A204.1 (cell line): ENCODE measurements around the gene AKAP7.

Source experiments
- FAIRE-seq: peaks from 2 replicates; lab custom pipeline; 2012; peaks lifted over from hg19 to GRCh38; lab: Jason Lieb, UNC

Gene AKAP7

GRCh38 chr6:131134220-131134979 lies 867 bp upstream of the AKAP7 start:
- no peak for FAIRE-seq

- no peak for FAIRE-seq
Measured at GRCh38 chr6:131134980-131135243, 355 bp upstream of the AKAP7 start.

- peak; percentile 3 for FAIRE-seq
Measured at GRCh38 chr6:131136021-131136786, 937 bp downstream of the AKAP7 start.

GRCh38 chr6:131139599-131139998 lies 4.3 kb downstream of the AKAP7 start:
- FAIRE-seq: no peak

GRCh38 chr6:131143319-131143718 lies 8.1 kb downstream of the AKAP7 start:
- no peak for FAIRE-seq

DNA sequence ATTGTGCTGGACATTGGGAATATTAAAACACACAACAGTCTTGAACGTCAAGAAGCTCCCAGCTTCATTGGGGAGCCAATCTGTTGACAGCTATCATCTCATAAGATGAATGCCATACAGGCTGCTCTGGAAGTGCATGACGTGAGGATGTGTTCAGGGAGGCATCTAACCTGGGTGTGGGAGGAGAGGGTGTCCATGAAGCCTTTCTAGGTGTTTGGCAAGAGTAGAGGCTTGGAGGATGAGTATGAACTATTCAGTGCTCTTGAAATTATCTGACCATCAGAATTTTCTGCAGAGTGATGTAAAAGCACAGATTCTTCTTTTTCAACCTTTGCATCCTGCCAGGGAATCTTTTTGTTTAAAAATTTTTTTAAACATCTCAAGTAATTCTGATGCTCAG lies 11.6 kb downstream of the AKAP7 start:
- no peak for FAIRE-seq

DNA sequence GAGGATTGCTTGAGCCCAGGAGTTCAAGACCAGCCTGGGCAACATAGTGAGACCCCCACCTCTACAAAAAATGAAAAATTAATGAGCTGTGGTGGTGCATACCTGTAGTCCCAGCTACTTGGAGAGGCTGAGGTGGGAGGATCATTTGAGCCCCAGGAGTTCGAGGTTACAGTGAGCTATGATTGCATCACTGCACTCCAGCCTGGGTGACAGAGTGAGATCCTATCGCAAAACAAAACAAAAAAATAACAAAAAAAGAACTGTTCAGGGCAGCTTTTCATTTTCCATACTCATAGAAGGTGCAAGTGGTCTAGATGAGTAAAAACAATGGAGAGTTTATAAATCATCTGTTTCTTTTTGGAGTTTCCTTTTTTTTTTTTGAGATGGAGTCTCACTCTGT lies 21.1 kb downstream of the AKAP7 start:
- FAIRE-seq: no peak

- no peak for FAIRE-seq
Measured at GRCh38 chr6:131159578-131159977, 24.3 kb downstream of the AKAP7 start.

- FAIRE-seq: no peak
Measured at GRCh38 chr6:131160254-131160758, 25.0 kb downstream of the AKAP7 start.

- FAIRE-seq: no peak
Measured at GRCh38 chr6:131161987-131162386, 26.7 kb downstream of the AKAP7 start.

GRCh38 chr6:131163886-131164285 lies 28.6 kb downstream of the AKAP7 start:
- FAIRE-seq: no peak

- no peak for FAIRE-seq
Measured at GRCh38 chr6:131164506-131164905, 29.2 kb downstream of the AKAP7 start.

DNA sequence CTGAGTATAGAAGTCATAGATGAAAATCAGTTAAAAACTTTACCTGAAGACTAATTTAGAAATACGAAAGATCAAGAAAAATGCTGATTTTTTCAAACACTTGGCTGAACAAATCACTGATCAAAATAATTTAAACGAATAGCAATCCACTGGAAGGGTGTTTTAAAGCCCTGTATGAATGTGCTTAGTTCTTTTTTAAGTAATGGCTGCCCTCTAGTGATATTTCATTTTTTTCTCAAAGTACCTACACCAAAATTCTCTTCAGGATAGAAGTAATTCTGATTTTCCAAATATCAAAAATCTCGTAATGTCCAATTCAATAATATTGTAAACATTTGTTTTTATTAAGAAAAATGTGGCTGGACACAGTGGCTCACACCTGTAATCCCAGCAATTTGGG lies 32.5 kb downstream of the AKAP7 start:
- peak; percentile 96 for FAIRE-seq

DNA sequence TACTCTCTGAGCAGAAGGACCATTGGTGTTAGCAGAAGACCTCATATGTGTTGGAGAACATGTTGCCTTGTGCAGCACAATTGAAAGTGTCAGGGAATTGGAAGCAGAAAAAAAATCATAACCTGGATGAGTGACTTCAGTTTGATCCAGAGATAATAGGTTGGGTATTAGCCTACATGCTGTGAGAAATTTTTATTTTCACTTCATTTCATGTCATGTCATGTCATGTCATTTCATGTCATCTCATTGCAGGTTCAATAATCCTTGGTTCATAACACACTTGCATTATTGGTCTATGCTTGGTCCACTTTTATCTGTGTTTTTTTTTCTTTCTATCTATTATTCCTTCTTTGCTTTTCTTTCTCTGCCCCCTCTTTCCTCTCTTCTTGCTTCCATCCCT lies 34.3 kb downstream of the AKAP7 start:
- no peak for FAIRE-seq

DNA sequence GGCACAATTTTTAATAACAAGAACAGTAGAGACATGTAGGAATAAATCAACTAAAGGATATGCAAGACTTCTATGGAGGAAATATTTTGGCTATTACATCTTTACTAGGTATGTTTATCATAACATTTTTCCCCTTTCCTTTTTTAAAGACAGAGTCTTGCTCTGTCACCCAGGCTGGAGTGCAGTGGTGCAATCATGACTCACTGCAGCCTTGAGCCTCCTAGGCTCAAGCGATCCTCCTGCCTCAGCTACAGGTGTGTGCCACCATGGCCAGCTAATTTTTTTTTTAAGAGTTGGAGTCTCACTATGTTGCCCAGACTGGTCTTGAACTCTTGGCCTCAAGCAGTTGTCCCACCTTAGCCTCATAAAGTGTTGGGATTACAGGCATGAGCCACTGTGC lies 37.0 kb downstream of the AKAP7 start:
- FAIRE-seq: no peak

DNA sequence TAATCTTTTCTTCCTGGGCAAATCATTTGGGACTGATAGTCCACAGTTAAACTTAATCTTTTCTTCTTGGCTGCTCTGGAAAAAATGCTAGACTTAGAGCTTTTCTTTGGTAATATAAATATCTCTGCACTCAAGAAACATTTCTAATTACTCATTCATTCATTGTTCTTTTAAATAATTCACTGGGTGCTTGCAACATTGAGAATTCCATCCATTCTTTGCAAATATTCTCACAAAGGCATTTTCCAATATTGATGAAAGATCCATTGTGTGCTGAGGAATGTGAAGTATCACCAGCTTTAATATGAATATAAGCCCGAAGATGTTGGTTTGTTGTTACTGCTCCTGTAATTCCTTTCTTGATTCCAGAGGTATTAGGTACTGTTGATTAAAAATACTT lies 38.4 kb downstream of the AKAP7 start:
- no peak for FAIRE-seq

- no peak for FAIRE-seq
Measured at GRCh38 chr6:131175564-131175963, 40.3 kb downstream of the AKAP7 start.

DNA sequence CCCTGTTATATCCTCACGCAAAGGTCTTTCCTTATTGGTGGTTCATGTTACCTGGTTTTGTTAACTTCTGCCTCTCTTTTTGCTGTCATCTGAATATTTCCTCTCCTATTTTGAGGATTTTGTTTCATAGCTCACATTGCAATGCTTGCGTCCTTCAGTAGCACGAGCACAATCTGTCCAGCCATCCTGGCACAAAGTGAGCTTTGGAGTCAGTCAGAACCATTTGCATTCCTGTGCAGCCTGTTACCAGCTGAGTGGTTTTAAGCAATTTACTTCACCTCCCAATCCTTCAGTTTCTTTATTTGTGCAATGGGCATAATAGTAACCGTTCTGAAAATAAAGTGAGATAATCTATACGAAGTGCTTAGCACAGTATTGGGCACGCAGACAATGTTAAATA lies 42.7 kb downstream of the AKAP7 start:
- FAIRE-seq: no peak

DNA sequence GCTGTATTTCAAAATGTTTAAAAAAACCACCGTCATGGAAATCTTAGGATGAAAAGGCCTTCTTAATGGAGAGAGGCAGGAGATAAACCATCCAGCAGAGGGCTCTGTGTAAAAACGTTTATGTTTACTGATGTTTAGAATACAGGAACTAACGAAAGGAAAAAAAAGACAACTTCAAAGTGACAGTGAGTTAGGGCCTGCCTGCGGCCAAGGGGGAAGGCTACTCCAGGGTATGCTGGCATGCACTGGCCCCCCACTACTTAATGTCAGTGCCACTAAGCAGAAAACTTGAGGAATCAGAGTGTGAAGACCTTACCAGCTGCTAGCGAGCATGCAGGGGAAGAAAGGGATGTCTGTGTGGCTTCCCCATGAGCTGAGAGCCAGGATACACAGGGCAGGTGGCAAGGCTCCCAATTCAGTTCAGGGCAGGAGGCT lies 47.7 kb downstream of the AKAP7 start:
- peak; percentile 80 for FAIRE-seq

GRCh38 chr6:131183427-131184095 lies 48.3 kb downstream of the AKAP7 start:
- no peak for FAIRE-seq

DNA sequence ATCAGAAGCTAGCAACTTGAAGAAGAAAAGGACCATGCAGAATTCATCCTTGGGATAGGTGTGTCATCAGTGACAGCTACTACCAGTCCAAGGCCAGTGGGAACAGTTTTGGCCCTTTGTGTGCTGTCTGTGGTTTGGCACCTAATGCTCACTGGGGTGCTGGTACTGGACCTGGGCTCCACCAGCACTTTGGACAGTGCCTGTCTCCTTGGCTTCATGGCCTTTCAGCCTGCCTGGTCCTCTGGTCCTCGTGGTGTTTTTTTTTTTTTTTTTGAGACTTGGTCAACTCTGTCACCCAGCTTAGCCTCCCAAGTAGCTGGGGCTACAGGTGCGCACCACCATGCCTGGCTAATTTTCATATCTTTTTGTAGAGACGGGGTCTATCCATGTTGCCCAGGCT lies 56.3 kb downstream of the AKAP7 start:
- no peak for FAIRE-seq

- no peak for FAIRE-seq
Measured at GRCh38 chr6:131197716-131198115, 62.4 kb downstream of the AKAP7 start.

DNA sequence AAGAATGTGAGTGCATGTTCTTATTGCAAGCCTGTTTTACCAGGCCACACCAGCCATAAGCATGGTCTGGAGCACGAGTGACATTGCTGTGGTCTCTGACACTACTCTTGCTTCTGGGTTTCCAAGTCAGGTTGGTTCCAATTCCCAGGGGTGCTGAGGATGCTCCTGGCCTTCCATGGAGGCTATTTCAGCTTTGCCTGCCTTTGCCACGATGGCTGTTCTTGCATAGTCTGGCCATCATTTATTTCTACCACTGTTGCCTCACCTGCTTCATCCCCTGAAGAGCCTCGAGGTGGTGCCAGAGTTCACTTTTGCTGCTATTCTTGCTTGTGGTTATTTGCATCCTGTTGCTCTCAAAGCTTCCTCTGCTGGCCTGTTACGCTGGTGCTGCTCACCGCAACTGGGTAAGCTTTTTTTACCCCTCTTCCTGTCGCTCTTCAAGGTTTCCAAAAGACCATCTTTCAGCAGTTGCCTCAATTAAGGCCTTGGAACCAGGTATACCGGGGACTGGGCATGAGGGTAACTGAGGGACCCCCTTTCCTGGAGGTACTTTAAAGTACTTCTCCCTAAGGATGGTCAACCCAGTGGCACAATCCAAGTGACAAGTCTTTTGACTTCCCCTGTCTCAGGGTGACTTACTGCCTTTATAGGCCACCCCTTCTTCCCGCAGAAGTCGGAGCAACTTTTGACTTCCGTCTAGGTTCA lies 64.5 kb downstream of the AKAP7 start:
- no peak for FAIRE-seq
